NOMO-1 treated with DMSO at 0.1 percent for 48 hours (cell line): ENCODE measurements around the gene CDK17.
"Not testable (repeated sequence)": the region's sequence is repeated elsewhere in the genome, so short reads cannot be mapped to it uniquely, and the experiment has no call there.

Experiments used
- DNase-seq: peaks from one replicate; lab custom pipeline; 2025; ENCODE audit not compliant: unreplicated experiment; lab: John Stamatoyannopoulos, UW

Gene CDK17

DNA sequence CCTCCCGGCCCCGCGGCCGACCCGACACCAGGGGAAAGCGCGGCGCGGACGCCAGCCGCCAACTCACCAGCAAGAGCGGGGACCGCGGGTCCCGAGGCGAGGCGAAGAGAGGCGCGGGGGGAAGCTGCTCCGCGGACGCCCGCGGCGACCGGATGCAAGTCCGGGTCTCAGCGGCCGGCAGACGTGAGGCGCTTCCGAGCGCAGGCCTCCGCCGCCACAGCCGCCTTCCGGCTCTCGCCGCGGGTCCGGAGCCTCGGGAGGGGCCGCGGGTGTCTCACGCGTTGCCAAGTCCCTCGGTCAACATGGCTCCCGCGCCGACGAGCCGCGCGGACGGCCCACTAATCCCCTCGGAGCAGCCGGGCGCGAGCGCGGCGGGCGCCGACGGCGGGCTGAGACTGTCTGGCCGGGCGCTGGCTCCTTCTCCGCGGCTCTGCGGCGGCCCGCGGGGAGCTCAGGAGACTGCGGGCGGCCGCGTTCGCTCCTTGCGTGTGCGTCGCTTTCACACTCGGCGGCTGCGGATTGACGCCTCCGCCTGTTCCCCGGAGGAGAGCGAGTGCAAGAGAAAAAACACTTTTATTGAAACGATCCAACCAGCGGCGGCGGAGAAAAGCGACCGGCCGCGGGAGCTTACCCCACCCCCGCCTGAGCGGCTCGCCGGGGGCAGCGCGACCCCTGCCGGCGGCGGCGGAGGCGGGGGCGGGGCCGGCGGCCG, at the start of gene CDK17:
CDK17 (minus strand) TSS at position 521 of the 712 bp plus-strand sequence. CDS start 65,603 bp downstream, outside the sequence.
- peak; percentile 64 for DNase-seq

- DNase-seq = no peak
Measured at GRCh38 chr12:96448300-96448699, 48.1 kb upstream of the CDK17 start.

- no peak for DNase-seq
Measured at GRCh38 chr12:96447256-96447655, 47.0 kb upstream of the CDK17 start.

- peak; percentile 27 for DNase-seq
Measured at GRCh38 chr12:96445691-96446583, 45.7 kb upstream of the CDK17 start.

DNA sequence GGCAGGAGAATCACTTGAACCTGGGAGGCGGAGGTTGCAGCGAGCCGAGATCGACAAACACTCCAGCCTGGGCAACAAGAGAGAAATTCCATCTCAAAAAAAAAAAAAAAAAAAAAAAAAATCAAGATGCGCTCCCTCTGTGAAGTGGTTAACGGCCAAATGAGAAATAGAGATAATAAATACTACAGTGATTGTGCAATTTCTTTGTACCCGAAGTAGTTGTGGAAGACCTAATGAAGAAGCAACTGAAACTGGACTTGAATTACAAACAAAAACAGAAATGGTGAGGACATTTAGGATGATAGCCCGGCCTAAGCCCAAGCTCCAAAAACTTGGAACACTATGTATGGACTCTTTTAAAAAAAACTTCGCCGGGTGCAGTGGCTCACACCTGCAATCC, 44.2 kb upstream of the CDK17 start:
- no peak for DNase-seq

DNA sequence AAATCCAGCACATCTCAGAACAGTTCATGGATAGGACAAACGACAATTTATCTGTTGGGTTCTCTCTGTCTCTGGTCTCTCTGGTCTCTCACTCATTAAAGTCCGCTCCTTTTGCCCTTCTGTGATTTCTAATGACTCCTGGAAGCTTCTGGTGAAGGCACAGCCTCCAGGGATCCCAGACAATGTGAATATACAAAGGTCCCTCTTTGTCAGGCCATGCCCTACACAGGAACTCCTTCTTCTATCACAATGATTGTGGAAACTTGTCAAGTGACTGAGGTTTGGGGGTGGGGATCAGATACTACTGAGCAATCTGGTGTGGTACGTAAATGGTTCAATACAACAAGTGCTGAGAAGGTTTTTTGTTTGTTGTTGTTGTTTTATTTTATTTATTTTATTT, 42.7 kb upstream of the CDK17 start:
- DNase-seq = no peak

- no peak for DNase-seq
Measured at GRCh38 chr12:96441816-96442215, 41.6 kb upstream of the CDK17 start.

DNA sequence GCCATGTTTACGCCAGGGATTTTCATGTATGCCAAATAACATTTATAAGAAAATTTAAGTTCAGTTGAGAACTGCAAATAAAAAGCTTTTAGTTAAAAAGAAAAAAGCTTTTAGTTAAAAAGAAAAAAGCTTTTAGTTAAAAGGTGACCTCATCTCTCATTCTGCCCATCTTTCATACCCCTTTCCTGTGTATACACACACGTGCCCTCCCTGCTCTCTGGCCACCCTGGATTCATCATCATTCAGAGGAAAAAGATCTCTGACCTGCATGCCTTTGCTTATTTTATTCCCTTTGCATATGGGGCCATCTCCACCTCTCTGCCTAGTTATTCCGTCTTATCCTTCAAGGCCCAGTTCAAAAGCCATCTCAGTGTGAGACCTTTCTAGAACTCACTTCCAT, 38.1 kb upstream of the CDK17 start:
- DNase-seq = no peak

DNA sequence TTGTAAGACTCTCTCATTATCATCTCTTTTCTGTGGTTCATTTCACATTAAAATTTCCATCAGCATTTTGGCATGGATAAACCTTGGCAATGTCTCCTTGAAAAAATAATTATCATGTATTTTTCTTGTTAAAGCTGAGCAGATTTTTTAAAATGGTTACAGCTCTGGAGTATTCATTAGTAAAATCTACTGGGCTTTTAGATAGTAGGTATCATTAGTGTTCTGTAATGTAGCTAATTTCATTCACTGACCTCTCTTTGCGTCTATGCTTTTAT, 36.9 kb upstream of the CDK17 start:
- DNase-seq = no peak

- no peak for DNase-seq
Measured at GRCh38 chr12:96436366-96437170, 36.3 kb upstream of the CDK17 start.

DNA sequence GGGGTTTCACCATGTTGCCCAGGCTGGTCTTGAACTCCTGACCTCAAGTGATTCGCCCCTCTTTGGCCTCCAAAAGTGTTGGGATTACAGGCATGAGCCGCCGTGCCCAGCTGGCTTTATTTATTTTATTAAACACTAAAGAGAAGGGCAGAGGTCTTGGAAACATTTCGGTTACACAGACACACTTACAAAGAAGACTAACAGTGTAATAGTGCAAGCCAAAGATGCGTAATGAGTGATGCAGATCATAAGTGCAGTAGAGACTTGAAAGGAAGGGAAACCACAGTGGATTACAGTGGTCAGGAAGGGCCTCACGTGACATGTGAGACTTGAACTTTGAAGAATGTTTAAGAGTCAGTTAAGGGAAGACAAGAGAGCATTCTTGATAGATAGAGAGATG, 33.9 kb upstream of the CDK17 start:
- DNase-seq = peak; percentile 84

GRCh38 chr12:96432496-96433321, 32.5 kb upstream of the CDK17 start:
- not testable (repeated sequence) for DNase-seq

GRCh38 chr12:96431067-96431466, 30.8 kb upstream of the CDK17 start:
- DNase-seq = no peak

DNA sequence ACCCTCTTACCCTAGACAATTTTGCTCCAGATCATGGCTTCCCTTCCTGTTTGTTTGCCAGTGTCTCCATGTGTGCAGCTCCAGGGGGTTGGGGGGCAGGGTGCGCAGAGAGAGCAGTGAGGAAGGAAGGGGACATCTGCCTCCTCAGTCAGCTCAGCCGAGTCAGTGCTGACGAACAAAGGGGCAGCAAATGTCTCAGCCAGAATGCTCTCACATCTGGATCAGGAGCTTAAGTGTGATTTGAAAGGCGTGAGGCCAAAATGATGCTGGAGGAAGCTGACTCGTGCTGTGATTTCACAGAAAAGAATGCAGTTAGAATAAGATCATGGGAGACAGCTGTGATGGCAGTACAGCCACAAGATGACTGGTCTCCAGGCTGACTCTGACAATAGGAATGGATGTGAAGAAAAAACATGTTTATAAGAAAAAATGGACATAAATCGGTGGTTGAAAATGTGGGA, 27.1 kb upstream of the CDK17 start:
- no peak for DNase-seq

- peak; percentile 11 for DNase-seq
Measured at GRCh38 chr12:96425951-96426350, 25.7 kb upstream of the CDK17 start.

DNA sequence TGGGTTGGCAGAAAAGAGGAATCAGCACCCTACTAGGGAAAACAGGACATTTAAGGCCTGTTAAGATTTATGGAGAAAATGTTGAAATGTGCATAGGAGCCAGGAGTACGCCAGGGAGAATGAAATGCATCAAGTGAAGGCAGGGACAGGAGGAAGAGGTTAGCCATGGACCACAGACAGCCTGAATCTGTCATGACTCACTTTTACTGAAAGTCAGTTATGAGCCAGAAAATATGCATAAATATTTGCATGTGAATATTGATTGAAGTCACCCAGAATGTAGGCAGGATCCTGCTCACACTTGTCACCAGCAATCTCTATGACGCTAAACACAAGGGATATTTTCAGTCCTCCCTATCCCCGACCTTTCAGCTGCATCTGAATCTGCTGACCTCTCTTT, 25.1 kb upstream of the CDK17 start:
- peak; percentile 13 for DNase-seq

- no peak for DNase-seq
Measured at GRCh38 chr12:96424601-96425000, 24.4 kb upstream of the CDK17 start.

- no peak for DNase-seq
Measured at GRCh38 chr12:96422192-96422591, 22.0 kb upstream of the CDK17 start.

DNA sequence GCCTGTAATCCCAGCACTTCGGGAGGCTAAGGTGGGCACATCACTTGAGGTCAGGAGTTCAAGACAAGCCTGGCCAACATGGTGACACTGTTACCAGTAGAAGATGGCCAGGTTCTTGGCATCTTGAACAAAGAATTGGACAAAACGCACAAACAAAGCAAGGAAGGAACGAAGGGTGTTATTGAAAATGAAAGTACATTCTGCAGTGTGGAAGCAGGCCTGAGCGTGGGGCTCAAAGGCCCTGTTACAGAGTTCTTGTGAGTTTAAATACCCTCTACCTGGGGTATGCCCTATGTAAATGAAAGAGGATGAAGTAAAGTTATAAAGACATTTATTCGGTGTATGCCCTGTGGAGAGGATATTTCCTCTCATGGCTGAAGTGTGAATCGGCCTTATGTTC, 20.8 kb upstream of the CDK17 start:
- no peak for DNase-seq

DNA sequence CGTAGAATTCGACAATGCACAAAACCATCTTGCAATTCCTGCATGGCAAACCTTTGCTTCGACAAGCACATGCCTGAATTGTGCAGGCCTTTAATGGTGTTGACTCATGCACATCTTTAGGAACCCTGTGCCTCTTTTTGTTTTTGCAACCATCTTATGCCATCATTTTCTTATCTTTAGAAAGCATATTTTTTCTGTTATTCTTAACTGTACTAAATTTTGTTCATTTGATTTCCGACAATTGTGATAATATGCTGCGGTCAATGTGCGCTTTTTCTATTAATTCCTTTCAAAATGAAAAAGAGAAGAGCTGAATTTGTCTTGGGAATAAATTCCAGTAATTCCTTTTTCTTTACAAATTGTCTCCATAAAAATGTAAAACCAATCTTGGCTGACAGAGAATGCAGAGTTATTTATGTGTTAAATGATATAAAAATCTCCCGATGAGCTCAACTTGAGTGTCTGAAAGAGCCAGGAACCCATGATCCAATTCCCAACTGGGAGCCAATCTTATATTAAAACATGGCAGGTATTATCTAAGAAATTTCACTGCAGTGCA, 20.1 kb upstream of the CDK17 start:
- no peak for DNase-seq
